Hepatocyte (in vitro differentiated cells): ENCODE results near the gene GPATCH2. TPM values are rescaled to one million over a fixed set of nuclear protein-coding genes. Genes with fewer than 3 reads are reported as not detected.

ENCODE experiments used
- DNase-seq: peaks from one replicate; pipeline ENCODE4 v3.0.0-alpha.2; 2016; ENCODE audit warnings: low spot score
- H2AFZ ChIP-seq: fragments of 200-600 bp; sonication (generic); 2 replicates; pipeline ENCODE4 v1.6.0; 2016; ENCODE audit warnings: antibody characterized with exemption, mild to moderate bottlenecking
- H3K27ac ChIP-seq: fragments of 200-600 bp; sonication (generic); 2 replicates; pipeline ENCODE4 v1.5.1; 2016; ENCODE audit warnings: mild to moderate bottlenecking
- H3K27me3 ChIP-seq: fragments of 200-600 bp; sonication (generic); 2 replicates; pipeline ENCODE4 v1.6.1; 2016
- H3K36me3 ChIP-seq: fragments of 200-600 bp; sonication (generic); replicated peaks from 2 replicates; pipeline ENCODE4 v1.5.1; 2016; ENCODE audit warnings: low read depth; ENCODE audit not compliant: insufficient read depth
- H3K4me1 ChIP-seq: fragments of 200-600 bp; sonication (generic); 2 replicates; pipeline ENCODE4 v1.5.1; 2016; ENCODE audit warnings: mild to moderate bottlenecking, moderate library complexity; ENCODE audit not compliant: insufficient read depth
- H3K4me2 ChIP-seq: fragments of 200-600 bp; sonication (generic); 2 replicates; pipeline ENCODE4 v1.6.0; 2016
- H3K4me3 ChIP-seq: fragments of 200-600 bp; sonication (generic); 2 replicates; pipeline ENCODE4 v1.5.1; 2016; ENCODE audit warnings: mild to moderate bottlenecking
- H3K79me2 ChIP-seq: fragments of 200-600 bp; sonication (generic); 2 replicates; pipeline ENCODE4 v1.6.0; 2017; ENCODE audit warnings: mild to moderate bottlenecking
- H3K9me2 ChIP-seq: fragments of 200-600 bp; sonication (generic); replicated peaks from 2 replicates; pipeline ENCODE4 v1.6.0; 2017; ENCODE audit warnings: mild to moderate bottlenecking; ENCODE audit not compliant: insufficient read depth
- H3K9me3 ChIP-seq: fragments of 200-600 bp; sonication (generic); 2 replicates; pipeline ENCODE4 v1.5.1; 2016; ENCODE audit warnings: low read depth, mild to moderate bottlenecking
- H4K20me1 ChIP-seq: fragments of 200-600 bp; sonication (generic); 2 replicates; pipeline ENCODE4 v1.6.0; 2016; ENCODE audit warnings: mild to moderate bottlenecking; ENCODE audit not compliant: insufficient read depth, poor library complexity, severe bottlenecking
- CTCF ChIP-seq: fragments of 200-600 bp; sonication (generic); IDR thresholded peaks from 2 replicates; pipeline ENCODE4 v1.5.1; 2016; ENCODE audit warnings: antibody characterized with exemption, mild to moderate bottlenecking; ENCODE audit not compliant: poor library complexity
- EZH2 ChIP-seq: fragments of 200-600 bp; sonication (generic); IDR thresholded peaks from 2 replicates; pipeline ENCODE4 v1.6.1; 2016; ENCODE audit warnings: antibody characterized with exemption, mild to moderate bottlenecking, borderline replicate concordance
- EZH2phosphoT487 ChIP-seq: fragments of 200-600 bp; sonication (generic); IDR thresholded peaks from one replicate; pipeline ENCODE4 v1.6.1; 2018; ENCODE audit warnings: antibody characterized with exemption, mild to moderate bottlenecking, low read depth, moderate library complexity; ENCODE audit not compliant: unreplicated experiment, severe bottlenecking
- WGBS: methylation state at CpG from one replicate; pipeline ENCODE4 v1.1.6; 2016; ENCODE audit warnings: low lambda C conversion rate; ENCODE audit errors: missing lambda C conversion rate; 5-methylcytosine and 5-hydroxymethylcytosine counted together
- polyA plus RNA-seq: library from polyadenylated mRNA; unstranded; fragments of >200 nt; fragmentation: Nextera tagmentation; extraction: Ambion mirVana; gene quantifications from 2 replicates; pipeline ENCODE4 v1.2.1, GENCODE V29; 2016
- total RNA-seq: library from RNA; depleted of rRNA; stranded (reverse); fragments of >200 nt; gene quantifications from 2 replicates; pipeline ENCODE4 v1.2.3, GENCODE V29; 2014

GPATCH2 gene
- total and polyA plus RNA-seq, 2 experiments from 2014 or later = 7.8 to 22.5 TPM

GRCh38 chr1:217521317-217521716 is 109.6 kb downstream of the GPATCH2 start:
- no peaks in the 10 kb centered on the region for H4K20me1 ChIP-seq
- TF ChIP-seq EZH2phosphoT487 = no peak
- no peak for TF ChIP-seq CTCF
- no peak for TF ChIP-seq EZH2
- no peaks in the 10 kb centered on the region for H3K79me2 ChIP-seq
- no peak overlapping the region for H3K4me2 ChIP-seq
- no peak for DNase-seq
- H3K9me2 ChIP-seq = no peaks in the 10 kb centered on the region
- H3K4me1 ChIP-seq = no peaks in the 10 kb centered on the region
- no peaks in the 10 kb centered on the region for H3K9me3 ChIP-seq
- H3K27me3 ChIP-seq = no peaks in the 10 kb centered on the region
- H3K4me3 ChIP-seq = no peak overlapping the region
- WGBS = 72% methylated on average over 4 of the region's 4 CpGs
- H3K27ac ChIP-seq = no peak overlapping the region
- H3K36me3 ChIP-seq = no peaks in the 10 kb centered on the region
- H2AFZ ChIP-seq = no peak overlapping the region

GRCh38 chr1:217506878-217507277 is 124.0 kb downstream of the GPATCH2 start:
- Histone ChIP-seq H2AFZ (no peak overlapping the region), H3K27ac (no peak overlapping the region), H3K36me3 (no peaks in the 10 kb centered on the region), H3K9me3 (no peaks in the 10 kb centered on the region), H3K4me3 (no peak overlapping the region), H4K20me1 (no peaks in the 10 kb centered on the region), H3K9me2 (no peaks in the 10 kb centered on the region), H3K4me2 (no peak overlapping the region), H3K79me2 (no peaks in the 10 kb centered on the region), H3K4me1 (no peaks in the 10 kb centered on the region), H3K27me3 (no peaks in the 10 kb centered on the region)
- WGBS = 96% methylated on average over 2 of the region's 2 CpGs
- no peak for TF ChIP-seq EZH2phosphoT487
- TF ChIP-seq CTCF = no peak
- no peak for TF ChIP-seq EZH2
- DNase-seq = no peak

- H3K27me3 ChIP-seq = no peaks in the 10 kb centered on the region
- H3K4me3 ChIP-seq = no peak overlapping the region
- H3K4me1 ChIP-seq = no peaks in the 10 kb centered on the region
- no peaks in the 10 kb centered on the region for H3K36me3 ChIP-seq
- H4K20me1 ChIP-seq = no peaks in the 10 kb centered on the region
- no peak overlapping the region for H2AFZ ChIP-seq
- no peaks in the 10 kb centered on the region for H3K9me2 ChIP-seq
- no peaks in the 10 kb centered on the region for H3K9me3 ChIP-seq
- H3K4me2 ChIP-seq = no peak overlapping the region
- WGBS = 64% methylated on average over 5 of the region's 5 CpGs
- no peaks in the 10 kb centered on the region for H3K79me2 ChIP-seq
- DNase-seq = no peak
- TF ChIP-seq EZH2phosphoT487 = no peak
- TF ChIP-seq CTCF = no peak
- no peak for TF ChIP-seq EZH2
- H3K27ac ChIP-seq = no peak overlapping the region
Measured at GRCh38 chr1:217498209-217498608, 132.7 kb downstream of the GPATCH2 start.

GRCh38 chr1:217495249-217495648 is 135.6 kb downstream of the GPATCH2 start:
- no peaks in the 10 kb centered on the region for H3K36me3 ChIP-seq
- TF ChIP-seq EZH2phosphoT487 (no peak), EZH2 (no peak), CTCF (no peak)
- no peaks in the 10 kb centered on the region for H4K20me1 ChIP-seq
- H3K4me1 ChIP-seq = no peaks in the 10 kb centered on the region
- no peak overlapping the region for H2AFZ ChIP-seq
- H3K27ac ChIP-seq = no peak overlapping the region
- H3K79me2 ChIP-seq = no peaks in the 10 kb centered on the region
- no peaks in the 10 kb centered on the region for H3K9me3 ChIP-seq
- H3K4me3 ChIP-seq = no peak overlapping the region
- no peak overlapping the region for H3K4me2 ChIP-seq
- H3K9me2 ChIP-seq = no peaks in the 10 kb centered on the region
- H3K27me3 ChIP-seq = no peaks in the 10 kb centered on the region
- no peak for DNase-seq
